ENCODE results near the gene LBX2.

The LBX2 gene

GRCh38 chr2:74538881-74539339 lies 39.5 kb upstream of the LBX2 start:
- TF ChIP-seq CTCF (conservative IDR thresholded peaks at IDR 0.05; ENCODE audit: low read depth): no peak
- no peak overlapping the region for H3K27ac ChIP-seq
- ChIA-PET POLR2A (ENCODE audit: low non-redundant PET) (no interaction called here), CTCF (interaction anchor here (0.6 kb wide), 1 partner anchor 61 kb away, joined by 3 read pairs; no protein-coding TSS in a partner anchor)
- DNase-seq (ENCODE audit: low spot score): no peak

GRCh38 chr2:74537140-74537539 lies 37.7 kb upstream of the LBX2 start:
- no peak for DNase-seq (ENCODE audit: low spot score)
- no peak for TF ChIP-seq CTCF (conservative IDR thresholded peaks at IDR 0.05; ENCODE audit: low read depth)
- ChIA-PET CTCF (no interaction called here), POLR2A (ENCODE audit: low non-redundant PET) (no interaction called here)
- H3K27ac ChIP-seq: peak overlapping the region; percentile 22; the same call in 1 of the 2 replicates

- ChIA-PET POLR2A (ENCODE audit: low non-redundant PET) (no interaction called here), CTCF (no interaction called here)
- peak overlapping the region; percentile 22; the same call in 1 of the 2 replicates for H3K27ac ChIP-seq
- TF ChIP-seq CTCF (conservative IDR thresholded peaks at IDR 0.05; ENCODE audit: low read depth): no peak
- DNase-seq (ENCODE audit: low spot score): no peak
Measured at GRCh38 chr2:74536166-74536950, 37.0 kb upstream of the LBX2 start.

GRCh38 chr2:74535440-74535965 lies 36.1 kb upstream of the LBX2 start:
- ChIA-PET CTCF (no interaction called here), POLR2A (ENCODE audit: low non-redundant PET) (no interaction called here)
- no peak for DNase-seq (ENCODE audit: low spot score)
- TF ChIP-seq CTCF (conservative IDR thresholded peaks at IDR 0.05; ENCODE audit: low read depth): no peak
- peak overlapping the region; percentile 10 for H3K27ac ChIP-seq

GRCh38 chr2:74534411-74534810 lies 35.0 kb upstream of the LBX2 start:
- TF ChIP-seq CTCF (conservative IDR thresholded peaks at IDR 0.05; ENCODE audit: low read depth): no peak
- ChIA-PET POLR2A (ENCODE audit: low non-redundant PET) (no interaction called here), CTCF (no interaction called here)
- peak overlapping the region; percentile 10 for H3K27ac ChIP-seq
- DNase-seq (ENCODE audit: low spot score): no peak

- no peak overlapping the region for H3K27ac ChIP-seq
- TF ChIP-seq CTCF (conservative IDR thresholded peaks at IDR 0.05; ENCODE audit: low read depth): no peak
- POLR2A ChIA-PET (ENCODE audit: low non-redundant PET): no interaction called here
- DNase-seq (ENCODE audit: low spot score): no peak
- CTCF ChIA-PET: interaction anchor here (2.1 kb wide), 1 partner anchor 198 kb away, joined by 5 read pairs; no protein-coding TSS in a partner anchor
Measured at GRCh38 chr2:74533464-74533863, 34.1 kb upstream of the LBX2 start.

Data from RWPE1 (cell line).